ENCODE results near the gene AOC1. TPM values are rescaled to one million over a fixed set of nuclear protein-coding genes. Genes with fewer than 3 reads are reported as not detected.

Gene AOC1
- total and polyA plus RNA-seq, 2 of the 4 experiments (the other 2 are of a cell fraction), result not detected

- ChIA-PET POLR2A (ENCODE audit: unreplicated experiment) (no interaction called here), CTCF (interaction anchor here (0.6 to 1.5 kb wide), 15 partner anchors 15 to 508 kb away, joined by 3 to 8 read pairs (median 4); no protein-coding TSS in a partner anchor)
- Histone ChIP-seq H3K9ac (ENCODE audit: low read depth, low read length) (no peak overlapping the region), H3K4me2 (ENCODE audit: low read depth, low read length) (no peak overlapping the region), H2BK120ac (ENCODE audit: low read depth, low read length) (no peak overlapping the region), H2BK15ac (ENCODE audit: low read depth, low read length) (no peak overlapping the region), H3K4ac (ENCODE audit: low read depth, low read length) (no peak overlapping the region), H2AK9ac (replicated peaks; ENCODE audit: low read depth, low read length, poor library complexity) (no peak overlapping the region), H3K9me3 (ENCODE audit: control insufficient read depth, insufficient read depth, low read length) (no peaks in the 10 kb centered on the region; the same call in none of the 2 replicates), H4K8ac (ENCODE audit: low read depth in 2 of 2, low read length in 2 of 2) (no peak overlapping the region), H3K56ac (ENCODE audit: extremely low read depth, insufficient read depth, low read length) (no peak overlapping the region), H3K36me3 (ENCODE audit: control insufficient read depth, insufficient read depth, low read length) (no peaks in the 10 kb centered on the region), H3K27ac (ENCODE audit: insufficient read depth, low read length) (no peak overlapping the region), H2BK20ac (ENCODE audit: low read depth, low read length) (no peak overlapping the region), H3K18ac (ENCODE audit: low read depth, low read length) (no peak overlapping the region), H2AK5ac (ENCODE audit: low read depth, low read length) (no peak overlapping the region), H3K23ac (ENCODE audit: low read depth, low read length) (no peak overlapping the region), H3K4me1 (ENCODE audit: control insufficient read depth, insufficient read depth, low read length) (peaks cover 4% of the 10 kb centered on the region; the same call in 1 of the 2 replicates), H3K9me1 (ENCODE audit: insufficient read depth, low read length) (no peaks in the 10 kb centered on the region), H2BK5ac (ENCODE audit: low read depth, low read length, poor library complexity, severe bottlenecking) (no peak overlapping the region), H4K91ac (ENCODE audit: insufficient read depth, low read depth, low read length) (no peak overlapping the region), H3K27me3 (ENCODE audit: control insufficient read depth, insufficient read depth, low read length) (peaks cover 15% of the 10 kb centered on the region; the same call in 1 of the 2 replicates), H4K5ac (ENCODE audit: low read depth, low read length) (no peak overlapping the region), H2AFZ (replicated peaks; ENCODE audit: low read length, poor library complexity) (no peak overlapping the region), H3K4me3 (ENCODE audit: insufficient read depth, low read depth, low read length) (no peak overlapping the region), H4K20me1 (ENCODE audit: insufficient read depth, low read length) (no peaks in the 10 kb centered on the region), H3K79me1 (ENCODE audit: low read depth in 1 of 2, low read length in 2 of 2) (no peaks in the 10 kb centered on the region), H3K14ac (replicated peaks; ENCODE audit: low read depth, low read length) (no peak overlapping the region)
- no TSS peak for BruUV-seq (replicated peaks)
- ATAC-seq (ENCODE audit: low read depth) (no peak; the same call in 1 of the 2 replicates), DNase-seq (no peak)
- no peak for TF ChIP-seq MAZ (IDR thresholded peaks at IDR 0.05; ENCODE audit: borderline replicate concordance, low read depth, low read length)
- TF ChIP-seq CHD1 (IDR thresholded peaks at IDR 0.05; ENCODE audit: low read depth, low read length), result no peak
- TF ChIP-seq MXI1 (IDR thresholded peaks at IDR 0.05; ENCODE audit: borderline replicate concordance, low read depth, low read length), result no peak
- TF ChIP-seq RAD21 (IDR thresholded peaks at IDR 0.05; ENCODE audit: low read length), result no peak
- no peak for TF ChIP-seq CTCF (conservative IDR thresholded peaks at IDR 0.05; ENCODE audit: low read depth, low read length)
- TF ChIP-seq NFE2L2 (IDR thresholded peaks at IDR 0.05; ENCODE audit: low read depth, low read length), result no peak
- no peak for TF ChIP-seq CEBPB (IDR thresholded peaks at IDR 0.05; ENCODE audit: low read depth, low read length)
- no peak for TF ChIP-seq FOS (IDR thresholded peaks at IDR 0.05; ENCODE audit: low read depth, low read length)
- TF ChIP-seq RCOR1 (IDR thresholded peaks at IDR 0.05; ENCODE audit: insufficient replicate concordance, low read length), result no peak
- no peak for TF ChIP-seq SMC3 (IDR thresholded peaks at IDR 0.05; ENCODE audit: low read depth, low read length)
- no peak for TF ChIP-seq POLR2A (IDR thresholded peaks at IDR 0.05; ENCODE audit: low read depth, low read length)
- TF ChIP-seq, protein P1, sequence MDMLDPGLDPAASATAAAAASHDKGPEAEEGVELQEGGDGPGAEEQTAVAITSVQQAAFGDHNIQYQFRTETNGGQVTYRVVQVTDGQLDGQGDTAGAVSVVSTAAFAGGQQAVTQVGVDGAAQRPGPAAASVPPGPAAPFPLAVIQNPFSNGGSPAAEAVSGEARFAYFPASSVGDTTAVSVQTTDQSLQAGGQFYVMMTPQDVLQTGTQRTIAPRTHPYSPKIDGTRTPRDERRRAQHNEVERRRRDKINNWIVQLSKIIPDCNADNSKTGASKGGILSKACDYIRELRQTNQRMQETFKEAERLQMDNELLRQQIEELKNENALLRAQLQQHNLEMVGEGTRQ (IDR thresholded peaks at IDR 0.05; ENCODE audit: low read depth, low read length), result no peak
- no peak for TF ChIP-seq BHLHE40 (IDR thresholded peaks at IDR 0.05; ENCODE audit: low read depth, low read length)
- dilution Hi-C loops (cut with HindIII; ENCODE audit: low sequenced_read_pairs, unreplicated experiment), result no loop called here
- intact Hi-C loops (cut with micrococcal nuclease), result loop anchor here (1.0 to 5.0 kb wide), 4 partner anchors 81 to 215 kb away; partner anchors contain the start of gene KCNH2
- 56% methylated on average over 10 of the region's 22 CpGs; no CpG with 5 or more reads in 1 of the 2 experiments for WGBS, 2 experiments (ENCODE audit: extremely low coverage in 2 of 2, insufficient read length in 1 of 2)
- in situ Hi-C loops (cut with MboI; ENCODE audit: low sequenced_read_pairs), result no loop called here
Measured at GRCh38 chr7:150897502-150898474, 45.5 kb downstream of the AOC1 start.
